Gastrocnemius medialis (tissue), 4 donors: Measurements from ENCODE around the gene SSU72.
"Not testable (repeated sequence)": the region's sequence is repeated elsewhere in the genome, so short reads cannot be mapped to it uniquely, and the experiment has no call there.

Experiments used
- CTCF ChIP-seq, 5 experiments: fragments of 450-650 bp in 3 of 5; fragments of 200-600 bp in 2 of 5; sonication (generic) in 2 of 5; IDR thresholded peaks in 4 of 5; conservative IDR thresholded peaks in 1 of 5; 1 replicate in 4 of 5; 2 replicates in 1 of 5; pipeline ENCODE4 v1.5.1; 2016 to 2019; ENCODE audit warnings: antibody characterized with exemption in 5 of 5, mild to moderate bottlenecking in 3 of 5, moderate library complexity in 3 of 5
- POLR2A ChIP-seq, 2 donors: fragments of 450-650 bp; IDR thresholded peaks; one replicate each; pipeline ENCODE4 v1.6.1; 2017; ENCODE audit warnings: antibody characterized with exemption in 2 of 2, mild to moderate bottlenecking in 2 of 2, moderate library complexity in 2 of 2

DNA sequence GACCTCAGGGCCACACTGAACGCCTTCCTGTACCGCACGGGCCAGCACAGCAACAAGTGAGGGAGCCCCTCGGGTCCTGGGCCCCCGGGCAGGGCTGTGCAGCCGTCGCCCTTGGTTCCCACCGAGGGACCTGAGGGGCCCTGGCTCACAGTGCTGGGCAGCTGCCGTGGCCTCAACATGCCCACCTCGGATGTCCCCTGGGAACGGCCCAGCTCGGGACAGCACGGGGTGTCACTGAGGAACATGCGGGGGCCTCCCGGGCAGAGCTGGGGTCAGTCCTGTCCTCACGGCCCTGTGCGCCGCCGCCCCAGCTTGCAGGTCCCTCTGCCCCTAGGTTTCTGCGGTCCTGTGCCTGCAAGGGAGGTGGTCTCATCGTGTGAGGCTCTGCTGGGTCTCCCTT is 48.2 kb downstream of the SSU72 start:
- TF ChIP-seq CTCF (IDR thresholded peaks at IDR 0.05 in 4 of 5, conservative IDR thresholded peaks at IDR 0.05 in 1 of 5); POLR2A (IDR thresholded peaks at IDR 0.05): not testable (repeated sequence)
